ENCODE measurements around the gene CDH5. TPM values are rescaled to one million over a fixed set of nuclear protein-coding genes. Genes with fewer than 3 reads are reported as not detected.

The CDH5 gene
- total RNA-seq, 1 donor from 2014 or later, result not detected

DNA sequence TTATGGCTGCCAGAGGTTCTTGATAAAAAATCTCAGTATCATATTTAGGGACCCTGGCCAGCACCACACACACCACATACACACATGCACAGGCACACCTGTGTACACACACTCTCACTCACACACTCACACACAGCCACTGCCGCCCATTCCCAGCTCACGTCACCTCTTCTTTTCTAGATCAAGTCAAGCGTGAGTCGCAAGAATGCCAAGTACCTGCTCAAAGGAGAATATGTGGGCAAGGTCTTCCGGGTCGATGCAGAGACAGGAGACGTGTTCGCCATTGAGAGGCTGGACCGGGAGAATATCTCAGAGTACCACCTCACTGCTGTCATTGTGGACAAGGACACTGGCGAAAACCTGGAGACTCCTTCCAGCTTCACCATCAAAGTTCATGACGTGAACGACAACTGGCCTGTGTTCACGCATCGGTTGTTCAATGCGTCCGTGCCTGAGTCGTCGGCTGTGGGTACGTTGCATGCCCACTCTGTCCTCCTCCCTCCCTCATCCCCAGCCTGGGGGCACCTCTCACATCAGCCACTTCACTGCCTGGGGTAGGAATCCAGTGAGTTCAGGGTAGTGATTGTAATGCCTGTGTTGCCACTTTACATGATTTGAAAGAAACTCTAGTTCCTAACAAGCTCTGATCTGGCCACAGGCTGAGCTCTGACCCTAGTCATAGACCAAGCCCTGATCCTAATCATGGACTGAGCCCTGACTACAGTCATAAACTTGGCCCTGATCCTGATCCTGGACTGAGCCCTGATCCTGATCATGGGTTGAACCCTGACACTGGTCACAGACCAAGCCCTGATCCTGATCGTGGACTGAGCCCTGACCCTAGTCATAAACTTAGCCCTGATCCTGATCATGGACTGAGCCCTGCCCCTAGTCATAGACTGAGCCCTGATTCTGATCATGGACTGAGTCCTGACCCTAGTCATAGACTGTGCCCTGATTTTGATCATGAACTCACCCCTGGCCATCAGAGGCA, 20.4 kb downstream of the CDH5 start:
- Mint-ChIP-seq H3K4me1 (no peaks in the 10 kb centered on the region), H3K27ac (no peak overlapping the region), H3K27me3 (no peaks in the 10 kb centered on the region), H3K36me3 (ENCODE audit: low read depth) (no peaks in the 10 kb centered on the region), H3K4me3 (no peak overlapping the region), H3K9me3 (no peaks in the 10 kb centered on the region)
- intact Hi-C loops (cut with micrococcal nuclease), result no loop called here
- DNase-seq, result no peak

- DNase-seq, result no peak
- Mint-ChIP-seq H3K27me3 (no peaks in the 10 kb centered on the region), H3K4me1 (no peaks in the 10 kb centered on the region), H3K36me3 (ENCODE audit: low read depth) (no peaks in the 10 kb centered on the region), H3K4me3 (no peak overlapping the region), H3K9me3 (no peaks in the 10 kb centered on the region), H3K27ac (no peak overlapping the region)
- intact Hi-C loops (cut with micrococcal nuclease), result no loop called here
Measured at GRCh38 chr16:66387817-66388332, 21.4 kb downstream of the CDH5 start.

GRCh38 chr16:66388350-66389139, 22.1 kb downstream of the CDH5 start:
- intact Hi-C loops (cut with micrococcal nuclease), result no loop called here
- DNase-seq, result no peak
- no peak overlapping the region for H3K27ac Mint-ChIP-seq
- H3K36me3 Mint-ChIP-seq (ENCODE audit: low read depth), result no peaks in the 10 kb centered on the region
- H3K4me3 Mint-ChIP-seq, result no peak overlapping the region
- no peaks in the 10 kb centered on the region for H3K9me3 Mint-ChIP-seq
- peaks cover 3% of the 10 kb centered on the region for H3K27me3 Mint-ChIP-seq
- H3K4me1 Mint-ChIP-seq, result no peaks in the 10 kb centered on the region

- H3K4me3 Mint-ChIP-seq, result no peak overlapping the region
- H3K27ac Mint-ChIP-seq, result no peak overlapping the region
- H3K36me3 Mint-ChIP-seq (ENCODE audit: low read depth), result no peaks in the 10 kb centered on the region
- no peak for DNase-seq
- H3K27me3 Mint-ChIP-seq, result peaks cover 6% of the 10 kb centered on the region
- no peaks in the 10 kb centered on the region for H3K9me3 Mint-ChIP-seq
- intact Hi-C loops (cut with micrococcal nuclease), result no loop called here
- H3K4me1 Mint-ChIP-seq, result no peaks in the 10 kb centered on the region
Measured at GRCh38 chr16:66389256-66390176, 23.0 kb downstream of the CDH5 start.

DNA sequence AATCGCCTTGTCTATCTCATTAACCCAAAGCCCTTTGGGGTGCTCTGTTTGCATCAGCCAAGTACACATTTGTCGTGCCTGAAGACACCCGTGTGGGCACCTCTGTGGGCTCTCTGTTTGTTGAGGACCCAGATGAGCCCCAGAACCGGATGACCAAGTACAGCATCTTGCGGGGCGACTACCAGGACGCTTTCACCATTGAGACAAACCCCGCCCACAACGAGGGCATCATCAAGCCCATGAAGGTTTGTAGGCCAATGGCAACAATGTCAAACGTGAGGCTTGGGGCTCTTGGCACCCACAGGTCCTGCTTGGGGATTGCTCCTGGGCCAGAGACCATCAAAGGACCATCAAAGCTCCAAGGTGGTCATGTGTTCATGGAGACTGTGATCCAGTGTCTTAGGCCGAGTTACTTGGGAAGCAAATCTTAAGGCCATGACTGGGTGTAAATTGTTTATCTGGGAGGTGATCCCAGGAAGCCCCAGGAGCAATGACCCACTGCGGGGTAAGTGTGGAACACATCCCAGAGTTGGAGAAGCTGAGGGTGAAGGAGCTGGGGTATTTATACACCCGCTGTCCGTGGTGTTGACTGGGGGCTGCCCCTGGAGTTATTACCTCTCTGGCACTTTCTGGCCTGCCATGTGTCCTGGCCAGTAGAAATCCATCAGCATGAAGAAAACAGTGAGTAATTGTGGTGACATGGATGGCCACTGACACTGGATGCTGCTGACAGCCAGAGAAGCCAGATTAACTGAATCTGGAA, 24.0 kb downstream of the CDH5 start:
- Mint-ChIP-seq H3K27me3 (peaks cover 11% of the 10 kb centered on the region), H3K36me3 (ENCODE audit: low read depth) (no peaks in the 10 kb centered on the region), H3K9me3 (no peaks in the 10 kb centered on the region), H3K4me1 (no peaks in the 10 kb centered on the region), H3K4me3 (no peak overlapping the region), H3K27ac (no peak overlapping the region)
- intact Hi-C loops (cut with micrococcal nuclease), result no loop called here
- DNase-seq, result no peak

GRCh38 chr16:66391726-66392670, 25.5 kb downstream of the CDH5 start:
- no peak for DNase-seq
- Mint-ChIP-seq H3K27ac (no peak overlapping the region), H3K36me3 (ENCODE audit: low read depth) (no peaks in the 10 kb centered on the region), H3K27me3 (peaks cover 18% of the 10 kb centered on the region), H3K4me3 (no peak overlapping the region), H3K9me3 (no peaks in the 10 kb centered on the region), H3K4me1 (no peaks in the 10 kb centered on the region)
- intact Hi-C loops (cut with micrococcal nuclease), result no loop called here

DNA sequence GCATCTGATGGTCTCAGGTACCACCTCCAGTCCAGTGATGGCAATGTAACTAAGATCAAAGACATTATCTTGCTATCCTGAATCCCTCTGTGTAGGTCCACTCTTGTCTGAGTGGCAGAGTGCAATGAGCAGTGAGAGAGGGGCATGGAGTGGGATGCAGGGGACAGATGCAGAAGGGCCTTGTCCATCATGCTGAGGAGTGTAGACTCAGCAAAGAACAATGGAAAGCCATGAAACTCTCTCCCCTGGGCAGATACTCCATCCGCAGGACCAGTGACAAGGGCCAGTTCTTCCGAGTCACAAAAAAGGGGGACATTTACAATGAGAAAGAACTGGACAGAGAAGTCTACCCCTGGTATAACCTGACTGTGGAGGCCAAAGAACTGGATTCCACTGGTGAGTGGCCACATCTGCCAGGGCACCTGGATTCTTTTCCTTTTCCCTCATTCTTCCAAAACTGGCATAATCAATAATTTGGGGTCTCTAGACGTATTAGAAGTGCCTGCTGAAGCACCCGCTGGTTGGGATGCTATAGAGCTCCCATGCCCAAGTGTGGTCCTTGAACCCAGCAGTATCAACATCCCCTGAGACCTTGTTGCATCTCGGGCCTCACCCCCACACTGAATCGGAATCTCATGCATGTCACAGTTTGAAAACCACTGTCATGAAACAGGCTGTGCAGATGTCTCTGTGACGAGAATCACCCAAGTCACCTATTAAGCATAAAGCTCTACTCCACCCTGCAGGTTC, 29.5 kb downstream of the CDH5 start:
- H3K4me1 Mint-ChIP-seq, result no peaks in the 10 kb centered on the region
- H3K4me3 Mint-ChIP-seq, result no peak overlapping the region
- intact Hi-C loops (cut with micrococcal nuclease), result no loop called here
- peaks cover 21% of the 10 kb centered on the region for H3K27me3 Mint-ChIP-seq
- no peak for DNase-seq
- H3K27ac Mint-ChIP-seq, result no peak overlapping the region
- no peaks in the 10 kb centered on the region for H3K9me3 Mint-ChIP-seq
- H3K36me3 Mint-ChIP-seq (ENCODE audit: low read depth), result no peaks in the 10 kb centered on the region

DNA sequence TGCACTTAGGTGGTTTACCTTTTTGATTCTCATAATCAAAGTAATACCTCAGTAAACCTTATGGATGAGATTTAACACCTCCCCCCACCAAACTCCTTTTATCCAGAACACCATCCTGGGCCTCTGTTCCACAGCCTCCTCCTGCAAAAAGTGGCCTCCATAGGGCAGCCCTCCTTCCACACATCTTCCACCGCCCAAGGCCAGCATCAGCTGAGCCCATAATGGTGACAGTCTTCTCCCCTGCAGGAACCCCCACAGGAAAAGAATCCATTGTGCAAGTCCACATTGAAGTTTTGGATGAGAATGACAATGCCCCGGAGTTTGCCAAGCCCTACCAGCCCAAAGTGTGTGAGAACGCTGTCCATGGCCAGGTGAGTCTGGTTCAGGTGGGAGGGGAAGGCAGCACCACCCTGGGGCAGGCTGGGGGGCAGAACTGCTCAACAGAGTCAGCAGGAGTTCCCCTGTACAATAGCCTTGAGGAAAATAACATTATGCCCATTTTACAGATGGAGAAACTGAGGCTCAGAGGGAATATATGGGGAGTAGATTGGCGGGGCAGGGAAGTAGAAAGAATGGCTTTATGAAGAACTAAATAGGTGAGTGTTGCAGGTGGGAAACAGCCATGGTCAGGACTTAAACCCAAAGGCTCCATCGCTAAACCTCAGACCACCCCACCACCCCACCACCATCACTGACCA, 31.4 kb downstream of the CDH5 start:
- Mint-ChIP-seq H3K9me3 (no peaks in the 10 kb centered on the region), H3K27me3 (peaks cover 21% of the 10 kb centered on the region), H3K4me3 (no peak overlapping the region), H3K36me3 (ENCODE audit: low read depth) (no peaks in the 10 kb centered on the region), H3K27ac (no peak overlapping the region), H3K4me1 (no peaks in the 10 kb centered on the region)
- intact Hi-C loops (cut with micrococcal nuclease), result no loop called here
- DNase-seq, result no peak

DNA sequence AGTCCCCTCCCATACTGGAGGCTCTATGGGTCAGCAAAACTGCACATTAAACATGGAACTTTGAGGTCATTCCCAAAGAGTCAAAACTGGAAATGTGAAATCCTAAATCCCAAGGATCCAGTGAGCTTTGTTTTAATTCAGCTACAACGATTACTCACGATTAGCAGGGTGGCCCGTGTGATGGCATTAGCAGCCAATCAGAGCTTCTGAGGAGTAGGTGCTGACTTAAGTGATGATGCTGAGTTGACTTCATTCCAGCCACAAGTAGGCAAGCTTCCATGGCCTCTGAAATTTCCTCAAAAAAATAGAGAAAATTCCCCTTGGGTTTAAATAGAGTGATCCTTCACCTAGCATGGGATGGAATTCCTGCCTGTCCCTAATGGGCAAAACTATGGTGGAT, 32.5 kb downstream of the CDH5 start:
- Mint-ChIP-seq H3K4me1 (no peaks in the 10 kb centered on the region), H3K4me3 (no peak overlapping the region), H3K27me3 (peaks cover 20% of the 10 kb centered on the region), H3K9me3 (no peaks in the 10 kb centered on the region), H3K36me3 (ENCODE audit: low read depth) (no peaks in the 10 kb centered on the region), H3K27ac (no peak overlapping the region)
- DNase-seq, result no peak
- intact Hi-C loops (cut with micrococcal nuclease), result no loop called here

GRCh38 chr16:66399930-66400329, 33.4 kb downstream of the CDH5 start:
- intact Hi-C loops (cut with micrococcal nuclease), result no loop called here
- Mint-ChIP-seq H3K9me3 (no peaks in the 10 kb centered on the region), H3K27ac (no peak overlapping the region), H3K4me3 (no peak overlapping the region), H3K27me3 (peaks cover 18% of the 10 kb centered on the region), H3K4me1 (no peaks in the 10 kb centered on the region), H3K36me3 (ENCODE audit: low read depth) (no peaks in the 10 kb centered on the region)
- no peak for DNase-seq

Data from activated CD4-positive, alpha-beta T cell treated with anti-CD3 and anti-CD28 coated beads, Interleukin-2, amount 10 ng/mL, durations not matched to agents 24 days and 14 days (primary cell).